Measurements from ENCODE around the gene CDK19. TPM values are rescaled to one million over a fixed set of nuclear protein-coding genes. Genes with fewer than 3 reads are reported as not detected.

CDK19 gene
- total RNA-seq, 1 experiment from 2014 or later = 7.0 TPM

DNA sequence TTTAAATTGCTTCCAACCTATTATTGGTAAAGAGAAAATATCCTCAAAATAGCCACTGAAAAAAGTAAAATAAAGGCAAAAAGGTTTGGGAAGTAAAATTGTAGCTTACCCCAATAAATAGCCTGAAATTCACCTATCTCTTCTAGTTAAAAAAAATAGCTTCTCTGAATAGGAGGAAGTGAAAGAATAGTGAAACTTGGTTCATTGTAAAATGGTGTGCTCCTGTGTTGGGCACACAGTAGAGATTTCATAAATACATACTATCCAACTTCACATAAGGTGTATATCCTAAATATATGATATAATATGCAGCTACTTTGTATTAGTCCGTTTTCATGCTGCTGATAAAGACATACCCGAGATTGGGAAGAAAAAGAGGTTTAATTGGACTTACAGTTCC, 45.3 kb downstream of the CDK19 start:
- no peak overlapping the region for H3K9ac ChIP-seq (ENCODE audit: extremely low read depth, insufficient read length, low read length)
- H2AK5ac ChIP-seq (ENCODE audit: insufficient read length, low read length) = no peak overlapping the region
- H3K9me3 ChIP-seq (ENCODE audit: control insufficient read depth, low read depth, low read length) = no peaks in the 10 kb centered on the region
- no peaks in the 10 kb centered on the region for H3K79me1 ChIP-seq (ENCODE audit: insufficient read depth, low read depth, low read length, poor library complexity, severe bottlenecking)
- H3K9me3 Mint-ChIP-seq = peaks cover 6 to 11% of the 10 kb centered on the region in 2 experiments; a peak in 3 of 5 replicates
- no peak for DNase-seq
- peaks cover 29 to 46% (median 37%) of the 10 kb centered on the region in 3 experiments for H3K36me3 Mint-ChIP-seq (ENCODE audit: insufficient read depth in 1 of 3, low read depth in 3 of 3)
- H2BK5ac ChIP-seq (ENCODE audit: insufficient read length, low read length) = no peak overlapping the region
- no peak overlapping the region for H4K8ac ChIP-seq (replicated peaks; ENCODE audit: insufficient read length, low read depth, low read length)
- H2BK120ac ChIP-seq (ENCODE audit: low read depth, low read length, poor library complexity, severe bottlenecking) = no peak overlapping the region
- no peaks in the 10 kb centered on the region for H3K23me2 ChIP-seq (ENCODE audit: insufficient read length, low read depth, low read length, poor library complexity, severe bottlenecking)
- H3K4me2 ChIP-seq (ENCODE audit: insufficient read depth, insufficient read length, low read length) = no peak overlapping the region
- no peak overlapping the region for H3T11ph ChIP-seq (ENCODE audit: low read length)
- H2BK12ac ChIP-seq (ENCODE audit: insufficient read length, low read depth, low read length) = no peak overlapping the region
- H3K27ac ChIP-seq (ENCODE audit: insufficient read length, low read depth, low read length) = no peak overlapping the region
- no peaks in the 10 kb centered on the region for H3K27me3 ChIP-seq (ENCODE audit: insufficient read depth, low read length)
- H3K18ac ChIP-seq (ENCODE audit: insufficient read length, low read depth, low read length) = no peak overlapping the region
- no CpG with 5 or more reads among the region's 2 CpGs for WGBS (ENCODE audit: extremely low coverage, insufficient read length, low lambda C conversion rate)
- H3K4me1 Mint-ChIP-seq = peaks cover 7% of the 10 kb centered on the region in 2 experiments
- no peak overlapping the region for H3K4ac ChIP-seq (ENCODE audit: low read depth, low read length)
- no peaks in the 10 kb centered on the region for H3K27me3 Mint-ChIP-seq (ENCODE audit: low read depth)
- H3K14ac ChIP-seq (ENCODE audit: insufficient read depth, low read length) = no peak overlapping the region
- TF ChIP-seq, protein P1, sequence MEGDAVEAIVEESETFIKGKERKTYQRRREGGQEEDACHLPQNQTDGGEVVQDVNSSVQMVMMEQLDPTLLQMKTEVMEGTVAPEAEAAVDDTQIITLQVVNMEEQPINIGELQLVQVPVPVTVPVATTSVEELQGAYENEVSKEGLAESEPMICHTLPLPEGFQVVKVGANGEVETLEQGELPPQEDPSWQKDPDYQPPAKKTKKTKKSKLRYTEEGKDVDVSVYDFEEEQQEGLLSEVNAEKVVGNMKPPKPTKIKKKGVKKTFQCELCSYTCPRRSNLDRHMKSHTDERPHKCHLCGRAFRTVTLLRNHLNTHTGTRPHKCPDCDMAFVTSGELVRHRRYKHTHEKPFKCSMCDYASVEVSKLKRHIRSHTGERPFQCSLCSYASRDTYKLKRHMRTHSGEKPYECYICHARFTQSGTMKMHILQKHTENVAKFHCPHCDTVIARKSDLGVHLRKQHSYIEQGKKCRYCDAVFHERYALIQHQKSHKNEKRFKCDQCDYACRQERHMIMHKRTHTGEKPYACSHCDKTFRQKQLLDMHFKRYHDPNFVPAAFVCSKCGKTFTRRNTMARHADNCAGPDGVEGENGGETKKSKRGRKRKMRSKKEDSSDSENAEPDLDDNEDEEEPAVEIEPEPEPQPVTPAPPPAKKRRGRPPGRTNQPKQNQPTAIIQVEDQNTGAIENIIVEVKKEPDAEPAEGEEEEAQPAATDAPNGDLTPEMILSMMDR (conservative IDR thresholded peaks at IDR 0.05) = no peak
- no peaks in the 10 kb centered on the region for H3K4me1 ChIP-seq (ENCODE audit: insufficient read depth, low read length)
- no peak overlapping the region for H2BK20ac ChIP-seq (ENCODE audit: low read depth, low read length, poor library complexity, severe bottlenecking)
- no peak overlapping the region for H3K56ac ChIP-seq (ENCODE audit: insufficient read length, low read depth, low read length)
- no peak overlapping the region for H2BK15ac ChIP-seq (ENCODE audit: low read depth, low read length)
- no peak overlapping the region for H3K23ac ChIP-seq (ENCODE audit: insufficient read length, low read depth, low read length)
- no peak overlapping the region for H4K5ac ChIP-seq (ENCODE audit: insufficient read length, low read depth, low read length)
- H4K20me1 ChIP-seq (ENCODE audit: control insufficient read depth, insufficient read depth, insufficient read length) = no peaks in the 10 kb centered on the region
- H3K4me3 Mint-ChIP-seq = no peak overlapping the region
- H2AFZ ChIP-seq (ENCODE audit: low read length) = no peak overlapping the region
- no peak overlapping the region for H4K91ac ChIP-seq (ENCODE audit: insufficient read length, low read depth, low read length)
- no peaks in the 10 kb centered on the region for H3K79me2 ChIP-seq (ENCODE audit: insufficient read depth, low read length)
- H3K27ac Mint-ChIP-seq = no peak overlapping the region

All from H9 (cell line).